ENCODE data around the gene ARHGEF4. TPM values are rescaled to one million over a fixed set of nuclear protein-coding genes. Genes with fewer than 3 reads are reported as not detected.

ARHGEF4 gene
- total and polyA plus RNA-seq, 10 of the 15 experiments (the other 5 are each of a cell fraction or from before 2014, with no cell fraction given), result 0.02 to 0.24 (median 0.16) TPM; not detected in 6

DNA sequence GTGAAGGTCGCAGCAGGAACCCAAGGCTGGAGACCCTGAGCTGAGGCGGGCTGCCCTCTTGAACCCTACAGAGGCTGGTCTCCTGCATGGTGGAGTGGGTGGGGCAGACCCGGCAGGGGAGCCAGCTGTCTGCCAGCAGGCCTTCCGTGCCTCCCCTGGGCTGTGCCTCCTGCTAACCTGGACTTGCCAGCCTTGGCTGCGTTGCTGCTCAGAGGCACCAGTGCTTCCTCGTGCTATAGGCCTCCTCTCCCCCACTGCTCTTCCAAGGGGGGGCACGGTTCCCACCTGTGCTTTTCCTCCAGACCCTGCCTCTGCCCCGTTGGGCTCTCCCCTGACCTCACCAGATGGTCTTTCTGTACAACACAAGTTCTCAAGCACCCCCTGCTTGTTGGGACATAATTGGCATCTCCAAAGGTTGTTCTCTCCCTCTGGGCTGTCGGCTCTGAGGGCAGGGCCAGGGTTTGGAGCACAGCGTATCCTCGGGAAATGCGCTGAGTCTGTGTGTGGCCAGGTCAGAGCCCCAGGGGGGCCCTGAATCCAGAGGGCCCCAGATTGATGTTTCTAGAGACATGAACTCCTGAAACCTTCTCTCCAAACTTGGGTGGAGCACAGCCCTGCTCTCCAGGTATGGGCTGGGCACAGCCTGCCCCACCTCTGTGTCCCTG, 6.7 kb downstream of the ARHGEF4 start:
- no TSS peak for BruUV-seq (replicated peaks)
- Histone ChIP-seq H3K4me1 (ENCODE audit: control insufficient read depth, insufficient read depth, low read length) (no peaks in the 10 kb centered on the region), H3K9ac (ENCODE audit: control insufficient read depth, insufficient read depth, low read length) (no peak overlapping the region), H3K4me2 (ENCODE audit: control insufficient read depth, insufficient read depth) (no peak overlapping the region), H2AFZ (ENCODE audit: control insufficient read depth, low read depth, low read length) (no peak overlapping the region), H4K20me1 (ENCODE audit: control insufficient read depth, insufficient read depth) (no peaks in the 10 kb centered on the region), H3K79me2 (ENCODE audit: control insufficient read depth, insufficient read depth, low read length) (no peaks in the 10 kb centered on the region), H3K9me3 (replicated peaks; ENCODE audit: control insufficient read depth, insufficient read depth, low read length) (no peaks in the 10 kb centered on the region), H3K4me3 (no peak overlapping the region), H3K27ac (ENCODE audit: control insufficient read depth, insufficient read depth) (no peak overlapping the region), H3K27me3 (replicated peaks in 1 of 2; ENCODE audit: control insufficient read depth in 2 of 2, insufficient read depth in 2 of 2, low read length in 1 of 2) (peaks cover 0 to 3% of the 10 kb centered on the region in 2 experiments; a peak in 2 of 4 replicates), H3K36me3 (ENCODE audit: control insufficient read depth in 2 of 2, insufficient read depth in 2 of 2, low read length in 1 of 2) (no peaks in the 10 kb centered on the region)
- POLR2A ChIA-PET, result no interaction called here
- FAIRE-seq, result no peak
- in situ Hi-C loops (cut with MboI) (no loop called here), intact Hi-C loops (cut with micrococcal nuclease; ENCODE audit: unreplicated experiment) (no loop called here)
- TF ChIP-seq SMC3 (IDR thresholded peaks at IDR 0.05; ENCODE audit: borderline replicate concordance, low read length) (no peak), POLR2A (IDR thresholded peaks at IDR 0.05; ENCODE audit: low read depth, low read length) (no peak), SREBF1 (IDR thresholded peaks at IDR 0.05; ENCODE audit: low read length) (no peak), STAT1 (conservative IDR thresholded peaks at IDR 0.05) (no peak), MTA3 (IDR thresholded peaks at IDR 0.05; ENCODE audit: borderline replicate concordance, low read length) (no peak), ZNF622 (IDR thresholded peaks at IDR 0.05) (no peak)
- TF ChIP-seq, protein P1, sequence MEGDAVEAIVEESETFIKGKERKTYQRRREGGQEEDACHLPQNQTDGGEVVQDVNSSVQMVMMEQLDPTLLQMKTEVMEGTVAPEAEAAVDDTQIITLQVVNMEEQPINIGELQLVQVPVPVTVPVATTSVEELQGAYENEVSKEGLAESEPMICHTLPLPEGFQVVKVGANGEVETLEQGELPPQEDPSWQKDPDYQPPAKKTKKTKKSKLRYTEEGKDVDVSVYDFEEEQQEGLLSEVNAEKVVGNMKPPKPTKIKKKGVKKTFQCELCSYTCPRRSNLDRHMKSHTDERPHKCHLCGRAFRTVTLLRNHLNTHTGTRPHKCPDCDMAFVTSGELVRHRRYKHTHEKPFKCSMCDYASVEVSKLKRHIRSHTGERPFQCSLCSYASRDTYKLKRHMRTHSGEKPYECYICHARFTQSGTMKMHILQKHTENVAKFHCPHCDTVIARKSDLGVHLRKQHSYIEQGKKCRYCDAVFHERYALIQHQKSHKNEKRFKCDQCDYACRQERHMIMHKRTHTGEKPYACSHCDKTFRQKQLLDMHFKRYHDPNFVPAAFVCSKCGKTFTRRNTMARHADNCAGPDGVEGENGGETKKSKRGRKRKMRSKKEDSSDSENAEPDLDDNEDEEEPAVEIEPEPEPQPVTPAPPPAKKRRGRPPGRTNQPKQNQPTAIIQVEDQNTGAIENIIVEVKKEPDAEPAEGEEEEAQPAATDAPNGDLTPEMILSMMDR (IDR thresholded peaks at IDR 0.05 in 2 of 3, conservative IDR thresholded peaks at IDR 0.05 in 1 of 3; ENCODE audit: control insufficient read depth in 2 of 3, extremely low read depth in 1 of 3, insufficient read depth in 1 of 3, low read depth in 3 of 3, low read length in 3 of 3), result no peak
- CTCF ChIA-PET, result interaction anchor here (0.5 to 1.4 kb wide), 4 partner anchors 8 to 269 kb away, joined by 3 to 5 read pairs (median 4); no protein-coding TSS in a partner anchor
- DNase-seq (ENCODE audit: low read depth, low spot score), result no peak
- no peak for ATAC-seq
- RAD21 ChIA-PET (ENCODE audit: unreplicated experiment), result interaction anchor here (1.0 kb wide), 1 partner anchor 31 kb away, joined by 3 read pairs; no protein-coding TSS in a partner anchor
- 31% methylated on average over 12 of the region's 12 CpGs for WGBS (ENCODE audit: insufficient coverage, insufficient replicate concordance, low lambda C conversion rate, missing lambda C conversion rate)
- SMC1A ChIA-PET (ENCODE audit: uncharacterized antibody, unreplicated experiment), result interaction anchor here (1.0 kb wide), 1 partner anchor 9 kb away, joined by 3 read pairs; no protein-coding TSS in a partner anchor
